Measurements from ENCODE around the gene CTSZ. TPM values are rescaled to one million over a fixed set of nuclear protein-coding genes. Genes with fewer than 3 reads are reported as not detected.

CTSZ gene
- total RNA-seq, 1 donor, result 79.9 TPM

DNA sequence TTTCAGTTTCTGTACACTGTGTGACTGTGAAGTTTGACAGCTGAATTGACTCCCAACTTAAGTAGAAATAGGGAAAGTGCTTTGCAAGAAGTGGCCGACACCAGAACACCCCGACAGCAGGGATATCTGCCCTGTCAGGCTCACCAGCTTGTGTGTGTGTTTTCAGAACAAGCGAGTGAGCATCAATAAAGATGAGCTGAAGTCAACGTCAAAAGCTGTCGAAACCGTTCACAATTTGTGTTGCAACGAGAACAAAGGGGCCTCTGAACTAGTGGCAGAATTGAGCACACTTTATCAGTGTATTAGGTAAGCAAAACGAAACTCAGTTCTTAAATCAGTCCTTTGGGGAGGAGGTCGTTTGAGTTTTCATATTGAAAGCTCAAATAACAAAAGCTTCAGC is 15.3 kb downstream of the CTSZ start:
- TF ChIP-seq, protein P1, sequence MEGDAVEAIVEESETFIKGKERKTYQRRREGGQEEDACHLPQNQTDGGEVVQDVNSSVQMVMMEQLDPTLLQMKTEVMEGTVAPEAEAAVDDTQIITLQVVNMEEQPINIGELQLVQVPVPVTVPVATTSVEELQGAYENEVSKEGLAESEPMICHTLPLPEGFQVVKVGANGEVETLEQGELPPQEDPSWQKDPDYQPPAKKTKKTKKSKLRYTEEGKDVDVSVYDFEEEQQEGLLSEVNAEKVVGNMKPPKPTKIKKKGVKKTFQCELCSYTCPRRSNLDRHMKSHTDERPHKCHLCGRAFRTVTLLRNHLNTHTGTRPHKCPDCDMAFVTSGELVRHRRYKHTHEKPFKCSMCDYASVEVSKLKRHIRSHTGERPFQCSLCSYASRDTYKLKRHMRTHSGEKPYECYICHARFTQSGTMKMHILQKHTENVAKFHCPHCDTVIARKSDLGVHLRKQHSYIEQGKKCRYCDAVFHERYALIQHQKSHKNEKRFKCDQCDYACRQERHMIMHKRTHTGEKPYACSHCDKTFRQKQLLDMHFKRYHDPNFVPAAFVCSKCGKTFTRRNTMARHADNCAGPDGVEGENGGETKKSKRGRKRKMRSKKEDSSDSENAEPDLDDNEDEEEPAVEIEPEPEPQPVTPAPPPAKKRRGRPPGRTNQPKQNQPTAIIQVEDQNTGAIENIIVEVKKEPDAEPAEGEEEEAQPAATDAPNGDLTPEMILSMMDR (IDR thresholded peaks at IDR 0.05; ENCODE audit: insufficient read depth, low read depth, low read length), result no peak
- H3K4me3 ChIP-seq (ENCODE audit: low read depth, low read length), result no peak overlapping the region
- DNase-seq (ENCODE audit: low read depth), result no peak

DNA sequence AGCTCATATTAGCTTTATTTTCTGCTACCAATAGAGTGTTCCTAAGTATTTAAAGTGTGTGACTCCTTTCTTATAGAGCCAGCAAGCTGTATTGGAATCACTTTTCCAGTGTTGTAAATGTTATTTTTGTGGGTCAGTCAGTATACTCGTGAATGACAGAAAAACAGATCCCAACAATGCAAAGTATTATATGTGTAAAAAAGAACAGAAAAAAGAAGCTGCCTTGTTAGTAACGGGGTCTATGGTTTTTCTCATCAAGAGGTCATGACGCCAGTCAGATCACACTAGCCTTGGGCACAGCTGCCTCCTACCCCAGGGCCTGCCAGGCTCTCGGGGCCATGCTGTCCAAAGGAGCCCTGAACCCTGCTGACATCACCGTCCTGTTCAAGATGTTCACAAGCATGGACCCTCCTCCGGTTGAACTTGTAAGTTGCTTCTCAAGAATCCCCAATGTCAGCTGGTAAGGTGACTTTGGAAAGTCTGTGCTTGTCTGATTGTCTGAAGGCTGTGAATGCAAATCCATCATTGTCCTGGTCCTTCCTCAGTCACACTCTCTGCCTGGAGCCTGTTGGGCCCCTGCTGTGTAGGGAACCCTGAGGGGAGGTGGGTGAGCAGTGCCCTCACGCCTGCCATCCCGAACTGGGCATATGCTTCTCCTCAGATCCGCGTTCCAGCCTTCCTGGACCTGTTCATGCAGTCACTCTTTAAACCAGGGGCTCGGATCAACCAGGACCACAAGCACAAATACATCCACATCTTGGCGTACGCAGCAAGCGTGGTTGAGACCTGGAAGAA is 16.2 kb downstream of the CTSZ start:
- no peak overlapping the region for H3K4me3 ChIP-seq (ENCODE audit: low read depth, low read length)
- DNase-seq (ENCODE audit: low read depth), result no peak
- TF ChIP-seq, protein P1 (IDR thresholded peaks at IDR 0.05; ENCODE audit: insufficient read depth, low read depth, low read length), result no peak

DNA sequence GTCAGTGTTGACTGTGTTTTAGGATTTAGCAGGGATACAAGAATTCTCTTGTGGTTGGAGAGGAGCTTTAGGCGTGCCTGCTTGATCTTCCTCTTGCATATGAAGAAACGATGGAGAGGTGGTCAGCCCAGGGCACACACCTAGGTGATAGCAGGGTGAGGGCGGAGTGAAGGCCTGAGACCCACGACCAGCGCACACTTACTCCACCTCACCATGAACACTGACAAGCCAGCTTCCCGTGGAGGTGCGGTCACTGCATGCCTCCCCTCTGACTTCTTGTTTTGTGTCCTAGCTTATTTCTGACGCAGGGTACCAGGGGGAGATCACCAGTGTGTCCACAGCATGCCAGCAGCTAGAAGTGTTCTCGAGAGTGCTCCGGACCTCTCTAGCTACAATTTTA is 17.9 kb downstream of the CTSZ start:
- TF ChIP-seq, protein P1 (IDR thresholded peaks at IDR 0.05; ENCODE audit: insufficient read depth, low read depth, low read length), result no peak
- no peak overlapping the region for H3K4me3 ChIP-seq (ENCODE audit: low read depth, low read length)
- no peak for DNase-seq (ENCODE audit: low read depth)

DNA sequence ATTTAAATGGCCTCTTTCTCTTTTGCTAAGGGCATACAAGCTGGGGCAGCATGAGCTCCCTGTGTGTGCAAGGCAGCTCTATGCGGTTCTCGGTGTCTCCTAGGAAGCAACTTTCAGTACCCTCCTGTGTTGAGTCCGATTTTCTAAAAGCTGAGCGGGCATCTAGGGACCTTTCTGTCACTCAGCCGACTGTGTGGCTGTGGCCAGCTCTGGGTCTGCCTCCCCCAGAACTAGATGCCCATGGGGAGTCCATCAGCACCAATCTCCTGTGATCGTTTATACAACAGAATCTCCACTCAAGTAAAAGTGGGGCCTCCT is 18.5 kb downstream of the CTSZ start:
- DNase-seq (ENCODE audit: low read depth), result no peak
- H3K4me3 ChIP-seq (ENCODE audit: low read depth, low read length), result no peak overlapping the region
- TF ChIP-seq, protein P1 (IDR thresholded peaks at IDR 0.05; ENCODE audit: insufficient read depth, low read depth, low read length), result no peak

DNA sequence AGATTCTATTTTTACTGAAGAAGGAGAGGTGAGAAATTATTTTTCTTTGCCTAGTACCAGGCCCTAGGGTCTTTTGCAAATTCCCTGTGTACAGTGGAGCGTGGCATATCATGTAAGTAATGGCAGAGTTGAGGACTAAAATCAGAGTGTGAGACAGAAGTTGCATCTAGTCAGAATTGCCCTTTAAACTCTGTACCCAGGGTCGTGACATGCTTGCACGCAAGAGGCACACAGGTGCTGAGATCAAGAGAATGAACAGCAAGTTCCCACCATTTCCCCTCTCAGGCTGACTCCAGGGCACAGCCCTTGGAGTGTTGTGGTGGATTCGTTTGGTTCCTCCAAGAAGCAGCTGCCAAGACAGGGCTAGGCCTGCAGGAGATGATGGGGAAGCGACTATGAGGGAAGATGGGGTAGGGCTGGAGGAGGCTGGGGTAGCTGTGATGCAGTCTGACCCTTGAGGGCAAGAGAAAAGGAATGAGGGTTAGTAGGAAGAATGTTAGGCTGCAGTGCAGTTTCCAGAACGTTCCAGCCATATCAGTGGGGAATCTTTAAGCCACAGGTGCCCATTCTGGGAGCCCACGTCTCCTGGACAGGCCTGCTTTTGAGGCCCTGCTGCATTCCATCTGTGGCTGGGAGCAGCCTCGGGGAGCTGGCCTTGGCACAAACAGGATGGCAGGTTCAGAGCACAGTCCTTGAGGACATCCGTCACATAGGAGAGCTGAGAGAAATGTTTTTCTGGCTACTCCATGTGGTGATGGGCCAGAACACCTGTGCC is 19.1 kb downstream of the CTSZ start:
- TF ChIP-seq, protein P1 (IDR thresholded peaks at IDR 0.05; ENCODE audit: insufficient read depth, low read depth, low read length), result no peak
- no peak for DNase-seq (ENCODE audit: low read depth)
- no peak overlapping the region for H3K4me3 ChIP-seq (ENCODE audit: low read depth, low read length)

DNA sequence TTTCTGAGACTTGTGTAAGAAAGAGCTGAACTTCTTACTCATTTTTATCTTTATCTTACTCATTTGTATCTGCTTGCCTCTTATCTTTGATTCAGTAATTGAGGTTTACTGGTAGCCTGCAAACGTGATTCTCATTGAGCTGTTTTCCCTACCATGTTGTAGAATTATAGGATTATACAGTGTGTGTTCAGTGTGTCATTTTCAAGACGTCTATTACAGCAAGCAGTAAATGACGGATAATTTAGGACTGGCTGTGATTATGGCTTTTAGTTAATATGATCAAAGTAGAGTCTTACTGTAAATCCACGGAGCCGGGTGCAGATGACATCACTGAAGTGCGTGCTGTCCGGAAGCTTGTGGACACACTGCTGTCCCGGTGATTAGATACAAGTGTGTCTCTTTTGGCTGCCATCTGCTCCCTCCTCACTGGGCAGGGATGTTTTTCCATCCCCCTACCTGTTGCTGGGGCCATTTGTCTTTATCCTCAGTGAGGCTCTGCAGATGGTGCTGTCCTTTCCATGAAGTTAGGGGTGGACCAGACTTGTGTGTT is 20.0 kb downstream of the CTSZ start:
- no peak for DNase-seq (ENCODE audit: low read depth)
- TF ChIP-seq, protein P1 (IDR thresholded peaks at IDR 0.05; ENCODE audit: insufficient read depth, low read depth, low read length), result no peak
- no peak overlapping the region for H3K4me3 ChIP-seq (ENCODE audit: low read depth, low read length)

All from fibroblast of villous mesenchyme (primary cell).